Fibroblast of the aortic adventitia (primary cell): ENCODE measurements around the gene RAB3IP. TPM values are rescaled to one million over a fixed set of nuclear protein-coding genes. Genes with fewer than 3 reads are reported as not detected.

Source experiments
- DNase-seq: peaks from one replicate; pipeline ENCODE4 v3.0.0-alpha.2; 2010; ENCODE audit warnings: low read depth
- H3K4me3 ChIP-seq: 2 replicates; pipeline ENCODE4 v1.5.1; 2011; ENCODE audit warnings: low read depth, mild to moderate bottlenecking, control low read depth, low read length, moderate library complexity
- CTCF ChIP-seq: IDR thresholded peaks from 2 replicates; pipeline ENCODE4 v1.5.1; 2011; ENCODE audit warnings: mild to moderate bottlenecking, low read length, control low read depth, inconsistent platforms; ENCODE audit not compliant: insufficient read depth
- total RNA-seq: library from RNA; depleted of rRNA; stranded (reverse); fragments of >200 nt; gene quantifications from 2 replicates; pipeline ENCODE4 v1.2.3, GENCODE V29; 2012; ENCODE audit warnings: low replicate concordance

RAB3IP gene
- total RNA-seq, 1 donor: 4.8 TPM

- no peak overlapping the region for H3K4me3 ChIP-seq
- TF ChIP-seq CTCF: no peak
- no peak for DNase-seq
These were observed 128.0 kb downstream of the RAB3IP start for GRCh38 chr12:69866698-69867097.

- H3K4me3 ChIP-seq: no peak overlapping the region
- no peak for TF ChIP-seq CTCF
- DNase-seq: no peak
These were observed 130.0 kb downstream of the RAB3IP start for GRCh38 chr12:69868695-69869094.

- no peak overlapping the region for H3K4me3 ChIP-seq
- TF ChIP-seq CTCF: no peak
- peak; percentile 15 for DNase-seq
These were observed 134.1 kb downstream of the RAB3IP start for GRCh38 chr12:69872804-69873203.

Other genes starting within 250 kb of the RAB3IP start
- gene CCT2, start 153.4 kb upstream of the RAB3IP start, total RNA-seq: 114 and 228 TPM in 2 replicates
- not detected in 2 replicates for gene LRRC10, start 128.0 kb upstream of the RAB3IP start, total RNA-seq
- gene BEST3, start 39.6 kb upstream of the RAB3IP start, total RNA-seq: not detected in 2 replicates
- not detected in 2 replicates for gene MYRFL, start 86.4 kb downstream of the RAB3IP start, total RNA-seq